SJSA1 (cell line): ENCODE measurements around the gene TRPC5OS. TPM values are rescaled to one million over a fixed set of nuclear protein-coding genes. Genes with fewer than 3 reads are reported as not detected.

Source experiments
- DNase-seq, 2 experiments: peaks; one replicate each; pipeline ENCODE4 v3.0.0-alpha.2; 2015 to 2020; ENCODE audit warnings: low spot score in 2 of 2, low read depth in 1 of 2
- H3K27ac ChIP-seq: fragments of 250-450 bp; sonication (Bioruptor Pico); 2 replicates; pipeline ENCODE4 v1.5.1; 2020; ENCODE audit warnings: mild to moderate bottlenecking, moderate library complexity
- H3K27me3 ChIP-seq: fragments of 250-450 bp; sonication (Bioruptor Pico); replicated peaks from 2 replicates; pipeline ENCODE4 v1.5.1; 2020; ENCODE audit warnings: mild to moderate bottlenecking, moderate library complexity
- H3K36me3 ChIP-seq: fragments of 250-450 bp; sonication (Bioruptor Pico); 2 replicates; pipeline ENCODE4 v1.5.1; 2020; ENCODE audit warnings: mild to moderate bottlenecking
- H3K4me1 ChIP-seq: fragments of 250-450 bp; sonication (Bioruptor Pico); replicated peaks from 2 replicates; pipeline ENCODE4 v1.6.1; 2021; ENCODE audit warnings: mild to moderate bottlenecking
- H3K4me3 ChIP-seq: fragments of 250-450 bp; sonication (Bioruptor Pico); 2 replicates; pipeline ENCODE4 v1.5.1; 2020; ENCODE audit warnings: mild to moderate bottlenecking
- H3K9me3 ChIP-seq: fragments of 250-450 bp; sonication (Bioruptor Pico); replicated peaks from 2 replicates; pipeline ENCODE4 v1.5.1; 2020; ENCODE audit warnings: mild to moderate bottlenecking
- total RNA-seq: library from RNA; depleted of rRNA; stranded (reverse); fragments of >200 nt; shearing (Covaris generic); gene quantifications from 2 replicates; pipeline ENCODE4 v1.2.3, GENCODE V29; 2014; rRNA removed

TRPC5OS gene
- total RNA-seq = not detected in 2 replicates

GRCh38 chrX:111875881-111876280, at the start of gene TRPC5OS:
TSS of gene TRPC5OS (plus strand) at chrX:111876181. CDS start at chrX:111901850, 25,669 bp downstream.
- DNase-seq = no peak
- no peak within 1 kb of the TSS for H3K27ac ChIP-seq
- no peaks in the 10 kb centered on the region for H3K4me1 ChIP-seq
- no peaks in the 10 kb centered on the region for H3K27me3 ChIP-seq
- no peaks in the 10 kb centered on the region for H3K36me3 ChIP-seq
- H3K4me3 ChIP-seq = no peak within 1 kb of the TSS
- H3K9me3 ChIP-seq = no peaks in the 10 kb centered on the region

DNA sequence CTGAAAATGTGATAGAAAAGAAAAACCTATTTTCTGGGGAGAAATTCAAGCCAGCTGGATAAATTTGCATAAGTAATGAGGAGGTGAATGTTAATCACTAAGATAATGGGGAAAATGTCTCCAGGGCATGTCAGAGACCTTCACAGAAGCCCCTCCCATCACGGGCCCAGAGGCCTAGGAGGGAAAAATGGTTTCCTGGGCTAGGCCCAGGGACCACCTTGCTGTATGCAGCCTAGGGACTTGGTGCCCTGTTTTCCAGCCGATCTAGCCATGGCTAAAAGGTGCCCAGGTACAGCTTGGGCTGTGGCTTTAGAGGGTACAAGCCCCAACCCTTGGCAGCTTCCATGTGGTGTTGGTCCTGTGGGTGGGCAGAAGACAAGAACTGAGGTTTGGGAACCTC, 46.6 kb upstream of the TRPC5OS start:
- Histone ChIP-seq H3K4me1 (no peaks in the 10 kb centered on the region), H3K9me3 (no peaks in the 10 kb centered on the region), H3K27ac (no peak overlapping the region), H3K4me3 (no peak overlapping the region), H3K36me3 (no peaks in the 10 kb centered on the region), H3K27me3 (no peaks in the 10 kb centered on the region)
- DNase-seq = no peak

DNA sequence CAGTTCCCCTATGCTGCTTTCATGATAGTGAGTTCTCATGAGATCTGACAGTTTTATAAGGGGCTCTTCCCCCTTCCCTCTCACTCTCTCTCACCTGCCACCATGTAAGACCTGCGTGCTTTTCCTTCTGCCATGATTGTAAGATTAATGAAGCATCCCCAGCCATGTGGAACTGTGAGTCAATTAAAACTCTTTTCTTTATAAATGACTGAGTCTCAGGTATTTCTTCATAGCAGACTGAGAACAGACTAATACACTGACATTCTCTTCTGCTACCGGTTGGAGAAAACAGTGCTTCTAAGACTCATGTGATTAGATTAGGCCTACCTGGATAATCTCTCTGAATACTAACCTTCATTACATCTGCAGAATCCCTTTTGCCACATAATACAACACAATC, 45.4 kb upstream of the TRPC5OS start:
- H3K4me1 ChIP-seq = no peaks in the 10 kb centered on the region
- H3K4me3 ChIP-seq = no peak overlapping the region
- DNase-seq = no peak

DNA sequence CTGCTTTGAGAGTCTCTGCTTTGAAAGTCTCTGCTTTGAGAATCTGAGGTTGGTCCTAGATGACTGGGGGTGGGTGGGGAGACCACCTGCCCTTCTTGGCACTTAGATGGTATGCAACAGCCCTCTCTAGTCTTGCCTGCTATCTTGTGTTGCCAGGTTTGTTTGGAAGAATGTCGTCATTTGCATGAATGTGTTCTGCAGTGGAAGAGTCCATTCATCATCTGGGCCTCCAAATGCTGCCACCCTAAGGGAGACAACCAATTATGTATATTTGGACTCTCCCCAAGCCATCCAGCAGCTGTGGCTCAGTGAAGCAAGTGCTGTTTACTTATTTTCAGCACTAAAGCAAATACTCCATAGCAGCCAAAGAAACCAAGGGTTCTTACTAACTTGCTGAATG, 44.6 kb upstream of the TRPC5OS start:
- Histone ChIP-seq H3K9me3 (no peaks in the 10 kb centered on the region), H3K4me3 (no peak overlapping the region), H3K27ac (no peak overlapping the region), H3K36me3 (no peaks in the 10 kb centered on the region), H3K4me1 (no peaks in the 10 kb centered on the region), H3K27me3 (no peaks in the 10 kb centered on the region)
- DNase-seq = no peak

More for the DNA sequence above, 45.4 kb upstream of the TRPC5OS start:
- no peaks in the 10 kb centered on the region for H3K36me3 ChIP-seq
- H3K27ac ChIP-seq = no peak overlapping the region
- H3K9me3 ChIP-seq = no peaks in the 10 kb centered on the region
- H3K27me3 ChIP-seq = no peaks in the 10 kb centered on the region

- H3K4me3 ChIP-seq = no peak overlapping the region
- no peak overlapping the region for H3K27ac ChIP-seq
- no peaks in the 10 kb centered on the region for H3K36me3 ChIP-seq
- DNase-seq = no peak
- no peaks in the 10 kb centered on the region for H3K4me1 ChIP-seq
- H3K27me3 ChIP-seq = no peaks in the 10 kb centered on the region
- no peaks in the 10 kb centered on the region for H3K9me3 ChIP-seq
Measured at GRCh38 chrX:111837197-111837596, 38.8 kb upstream of the TRPC5OS start.

DNA sequence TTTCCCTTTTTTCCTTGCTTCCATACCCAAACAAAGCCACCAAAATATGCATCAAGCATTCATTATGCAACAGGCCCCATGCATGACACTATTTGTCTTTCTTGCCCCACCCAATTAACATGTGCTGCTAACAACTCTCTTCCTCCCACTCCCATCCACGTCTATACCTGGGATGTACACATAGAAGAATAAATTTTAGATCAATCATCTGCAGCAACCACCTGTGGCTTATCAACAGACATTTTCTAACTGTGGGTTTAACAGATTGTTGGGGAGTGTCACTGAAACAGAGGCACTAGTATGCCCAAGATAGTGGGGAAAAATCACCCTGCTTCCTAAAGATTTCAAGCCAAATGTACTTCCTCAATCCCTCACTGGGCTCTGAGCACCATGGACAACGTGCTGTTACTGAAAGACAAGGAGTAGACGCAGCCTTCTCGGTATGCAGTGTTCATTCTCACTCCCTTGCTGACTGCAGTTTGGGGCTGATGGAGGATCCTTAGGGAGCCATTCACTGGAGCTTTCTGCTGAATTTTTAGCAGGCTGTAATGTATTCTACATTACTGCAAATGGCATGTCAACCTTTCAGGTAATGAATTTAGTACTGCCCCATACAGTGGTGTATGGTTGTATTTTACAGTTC, 28.4 kb upstream of the TRPC5OS start:
- Histone ChIP-seq H3K4me1 (no peaks in the 10 kb centered on the region), H3K36me3 (no peaks in the 10 kb centered on the region), H3K27ac (no peak overlapping the region), H3K27me3 (no peaks in the 10 kb centered on the region), H3K4me3 (no peak overlapping the region), H3K9me3 (no peaks in the 10 kb centered on the region)
- no peak for DNase-seq

DNA sequence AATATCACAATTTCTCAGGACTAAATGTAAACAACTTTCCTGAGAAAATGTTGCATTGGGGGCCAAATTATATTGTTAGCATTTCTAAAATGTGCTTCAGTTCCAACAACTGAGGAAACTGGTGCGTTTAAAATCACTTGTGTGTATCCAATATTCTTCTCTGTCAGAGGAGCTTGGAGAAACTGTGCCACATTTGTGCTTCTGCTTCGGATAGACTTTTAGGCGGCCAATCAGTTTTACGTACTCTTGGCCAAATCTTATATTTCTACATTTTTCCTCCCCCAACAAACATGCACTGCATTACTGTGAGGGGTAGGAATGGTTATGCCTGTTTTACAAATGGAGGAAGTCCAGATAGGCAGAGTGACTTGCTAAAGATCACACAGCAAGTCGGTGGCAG, 27.4 kb upstream of the TRPC5OS start:
- Histone ChIP-seq H3K27me3 (no peaks in the 10 kb centered on the region), H3K4me1 (no peaks in the 10 kb centered on the region), H3K36me3 (no peaks in the 10 kb centered on the region), H3K27ac (no peak overlapping the region), H3K4me3 (no peak overlapping the region), H3K9me3 (no peaks in the 10 kb centered on the region)
- no peak for DNase-seq

DNA sequence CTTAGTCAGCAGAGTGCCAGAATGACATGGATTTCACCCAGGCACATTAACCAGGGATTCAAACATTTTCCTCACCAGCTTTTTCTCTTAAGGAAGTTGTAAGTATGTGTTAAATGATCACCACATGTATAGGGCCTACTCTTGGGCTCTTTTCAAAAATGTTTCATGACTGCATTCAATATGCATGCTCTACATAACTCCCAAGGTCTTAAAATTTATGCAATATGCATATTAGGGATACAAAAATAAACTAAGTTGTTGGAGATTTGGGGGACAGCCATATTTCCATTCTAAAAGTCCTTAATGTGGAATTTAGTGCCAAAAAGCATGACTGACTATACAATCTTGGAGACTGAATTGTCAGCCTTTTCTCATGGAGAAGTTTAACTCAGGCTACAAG, 25.0 kb upstream of the TRPC5OS start:
- Histone ChIP-seq H3K27me3 (no peaks in the 10 kb centered on the region), H3K27ac (no peak overlapping the region), H3K36me3 (no peaks in the 10 kb centered on the region), H3K9me3 (no peaks in the 10 kb centered on the region), H3K4me3 (no peak overlapping the region), H3K4me1 (no peaks in the 10 kb centered on the region)
- no peak for DNase-seq

DNA sequence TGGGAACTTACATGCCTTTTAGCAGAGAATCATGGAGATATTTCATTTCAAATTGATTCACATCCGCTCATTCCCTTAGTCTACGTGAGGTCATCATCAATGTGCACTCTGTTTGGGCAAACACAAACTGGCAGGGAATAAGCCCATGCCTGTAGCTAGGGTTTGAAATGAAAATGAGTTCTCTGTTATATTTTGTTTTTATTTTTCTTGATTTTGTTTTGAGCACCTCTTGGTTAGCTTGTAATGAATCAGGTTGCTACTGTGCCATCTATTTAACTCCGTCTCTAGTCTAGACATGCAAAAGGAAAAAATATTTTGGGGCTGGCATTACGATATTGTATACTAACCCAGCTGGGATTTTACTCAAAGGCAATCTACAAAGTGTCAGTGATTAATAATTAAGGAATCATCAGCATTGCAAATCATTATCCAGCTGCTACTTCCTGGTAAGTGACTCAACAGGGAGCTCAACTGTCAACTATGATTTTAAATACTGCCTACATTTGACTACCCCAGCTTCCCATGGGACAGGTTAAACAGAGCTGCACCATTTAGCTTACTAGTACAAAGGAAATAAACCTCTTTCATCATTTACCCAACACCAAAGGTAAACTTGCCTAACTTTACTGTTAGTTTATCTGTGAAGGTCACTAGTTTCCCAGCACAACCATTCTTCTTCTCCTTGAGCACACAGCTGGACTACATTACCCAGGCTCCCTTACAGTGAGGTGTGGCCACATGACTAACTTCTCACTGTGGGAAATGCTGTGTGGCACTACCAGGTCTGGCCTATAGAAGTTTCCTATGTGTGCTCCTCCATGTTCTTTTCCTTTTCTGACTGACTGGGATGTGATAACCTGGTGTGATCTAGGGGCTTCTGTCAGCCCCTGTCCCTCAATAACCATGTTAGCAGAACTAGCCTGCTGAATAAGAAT, 21.2 kb upstream of the TRPC5OS start:
- Histone ChIP-seq H3K27ac (no peak overlapping the region), H3K4me1 (no peaks in the 10 kb centered on the region), H3K36me3 (no peaks in the 10 kb centered on the region), H3K4me3 (no peak overlapping the region), H3K9me3 (no peaks in the 10 kb centered on the region), H3K27me3 (no peaks in the 10 kb centered on the region)
- DNase-seq = no peak

DNA sequence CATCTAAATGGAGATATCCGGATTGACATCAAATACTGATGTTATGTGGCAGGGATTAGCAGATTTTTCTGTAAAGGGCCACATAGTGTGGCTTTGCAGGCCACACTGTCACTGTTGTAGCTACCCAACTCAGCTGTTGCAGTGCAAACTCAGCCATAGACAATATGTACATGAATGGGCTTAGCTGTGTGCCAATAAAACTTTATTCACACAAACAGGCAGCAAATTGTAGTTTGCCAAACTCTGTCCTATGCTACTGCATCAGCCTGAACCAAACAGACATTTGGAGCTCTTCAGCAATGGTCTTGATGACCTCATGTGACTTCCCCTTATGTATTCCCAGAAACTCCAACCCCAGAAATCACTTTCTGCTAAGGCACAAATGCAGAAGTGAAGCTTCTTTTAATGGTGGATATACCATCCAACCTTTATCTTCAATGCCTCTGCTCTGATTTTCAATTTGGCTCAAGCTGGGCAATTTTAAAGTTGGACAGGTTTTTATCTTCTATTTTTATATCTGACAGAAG, 18.4 kb upstream of the TRPC5OS start:
- no peak for DNase-seq
- Histone ChIP-seq H3K9me3 (no peaks in the 10 kb centered on the region), H3K4me1 (no peaks in the 10 kb centered on the region), H3K4me3 (no peak overlapping the region), H3K27ac (no peak overlapping the region), H3K27me3 (no peaks in the 10 kb centered on the region), H3K36me3 (no peaks in the 10 kb centered on the region)

DNA sequence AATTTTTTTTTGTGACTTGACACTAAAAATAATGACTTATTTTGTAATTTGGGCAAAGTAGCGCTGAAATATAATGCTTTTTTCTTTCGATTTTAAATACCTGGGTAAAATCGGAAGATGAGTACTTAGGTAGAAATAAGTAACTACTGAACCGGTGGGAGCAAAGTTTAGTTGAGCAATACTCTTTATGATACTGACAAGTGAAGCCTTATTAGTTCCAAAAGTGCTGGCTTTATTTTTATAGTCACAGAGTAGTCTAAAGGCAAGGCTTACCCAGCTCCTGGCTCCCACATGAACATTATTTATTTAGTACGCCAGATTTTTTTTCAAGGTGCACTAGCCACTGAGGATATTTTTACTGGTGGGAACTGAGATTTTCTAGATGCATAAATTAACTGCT, 14.4 kb upstream of the TRPC5OS start:
- H3K4me1 ChIP-seq = no peaks in the 10 kb centered on the region
- no peaks in the 10 kb centered on the region for H3K36me3 ChIP-seq
- H3K9me3 ChIP-seq = no peaks in the 10 kb centered on the region
- no peak for DNase-seq
- no peak overlapping the region for H3K4me3 ChIP-seq
- no peak overlapping the region for H3K27ac ChIP-seq
- no peaks in the 10 kb centered on the region for H3K27me3 ChIP-seq

GRCh38 chrX:111867236-111867635, 8.7 kb upstream of the TRPC5OS start:
- Histone ChIP-seq H3K4me3 (no peak overlapping the region), H3K9me3 (no peaks in the 10 kb centered on the region), H3K27me3 (no peaks in the 10 kb centered on the region), H3K36me3 (no peaks in the 10 kb centered on the region), H3K27ac (no peak overlapping the region), H3K4me1 (no peaks in the 10 kb centered on the region)
- no peak for DNase-seq

- no peak for DNase-seq
- H3K27ac ChIP-seq = no peak overlapping the region
Measured at GRCh38 chrX:111868726-111869638, 7.0 kb upstream of the TRPC5OS start.

More at GRCh38 chrX:111868726-111869638, 7.0 kb upstream of the TRPC5OS start:
- H3K36me3 ChIP-seq = no peaks in the 10 kb centered on the region
- no peaks in the 10 kb centered on the region for H3K27me3 ChIP-seq
- H3K9me3 ChIP-seq = no peaks in the 10 kb centered on the region
- no peaks in the 10 kb centered on the region for H3K4me1 ChIP-seq
- H3K4me3 ChIP-seq = no peak overlapping the region
